Head of caudate nucleus (tissue), 42 donors: ENCODE data around the gene ENO2.
"Not testable (repeated sequence)": the region's sequence is repeated elsewhere in the genome, so short reads cannot be mapped to it uniquely, and the experiment has no call there.

Experiments
- DNase-seq, 42 donors: peaks; one replicate each; pipeline versions ENCODE4 v3.0.0 to v3.0.0-alpha.2; 2020 to 2021; ENCODE audit warnings: mixed read lengths in 7 of 42
- intact Hi-C: fragments of 100-400 bp; cut with DNase I; formaldehyde crosslinking; loops from one replicate; pipeline ENCODE4 v1.15.0; 2022

The ENO2 gene

GRCh38 chr12:6883683-6884082, 30.7 kb upstream of the ENO2 start:
- DNase-seq, result no peak
- intact Hi-C loops, result no loop called here

- intact Hi-C loops, result no loop called here
- no peak for DNase-seq
Observed at GRCh38 chr12:6884539-6884938, 29.8 kb upstream of the ENO2 start.

- DNase-seq, intact Hi-C loops: not testable (repeated sequence)
Observed at GRCh38 chr12:6886206-6886999, 28.0 kb upstream of the ENO2 start.

- DNase-seq, result no peak
- intact Hi-C loops, result no loop called here
Observed at GRCh38 chr12:6887460-6887859, 26.9 kb upstream of the ENO2 start.

- DNase-seq, result no peak
- intact Hi-C loops, result no loop called here
Observed at GRCh38 chr12:6888360-6888759, 26.0 kb upstream of the ENO2 start.

GRCh38 chr12:6888794-6889193, 25.6 kb upstream of the ENO2 start:
- intact Hi-C loops, result not testable (repeated sequence)

GRCh38 chr12:6889775-6890573, 24.4 kb upstream of the ENO2 start:
- intact Hi-C loops, result loop anchor here (2.0 kb wide), 2 partner anchors 17 to 37 kb away; partner anchors contain the start of genes SPSB2 and USP5
- DNase-seq, result not testable (repeated sequence)

More at GRCh38 chr12:6888794-6889193, 25.6 kb upstream of the ENO2 start:
- DNase-seq, result not testable (repeated sequence)

- DNase-seq, result peak; percentile 96 to 100 (median 99)
Observed at GRCh38 chr12:6890789-6891645, 23.4 kb upstream of the ENO2 start.

GRCh38 chr12:6891646-6892001, 22.8 kb upstream of the ENO2 start:
- intact Hi-C loops, result loop anchor here (2.0 kb wide), 2 partner anchors 19 to 39 kb away; partner anchors contain the start of genes SPSB2 and USP5
- DNase-seq, result no peak

More at GRCh38 chr12:6890789-6891645, 23.4 kb upstream of the ENO2 start:
- intact Hi-C loops, result loop anchor here (2.0 kb wide), 2 partner anchors 18 to 38 kb away; partner anchors contain the start of genes SPSB2 and USP5

GRCh38 chr12:6892683-6893082, 21.7 kb upstream of the ENO2 start:
- DNase-seq, intact Hi-C loops: not testable (repeated sequence)

GRCh38 chr12:6894321-6894720, 20.1 kb upstream of the ENO2 start:
- intact Hi-C loops, result no loop called here
- DNase-seq, result no peak

GRCh38 chr12:6896846-6897435, 17.4 kb upstream of the ENO2 start:
- intact Hi-C loops, result no loop called here
- no peak for DNase-seq

GRCh38 chr12:6899427-6899826, 15.0 kb upstream of the ENO2 start:
- intact Hi-C loops, result no loop called here
- no peak for DNase-seq

GRCh38 chr12:6899837-6900519, 14.4 kb upstream of the ENO2 start:
- DNase-seq, result peak in 37 of 42 donors; percentile 23 to 84 (median 54)
- intact Hi-C loops, result no loop called here

- intact Hi-C loops, result no loop called here
- no peak for DNase-seq
Observed at GRCh38 chr12:6902448-6902847, 11.9 kb upstream of the ENO2 start.

GRCh38 chr12:6903722-6904121, 10.7 kb upstream of the ENO2 start:
- no peak for DNase-seq
- intact Hi-C loops, result no loop called here

- intact Hi-C loops, result no loop called here
Observed at GRCh38 chr12:6904280-6905276, 9.8 kb upstream of the ENO2 start, which contains the start of gene LRRC23. TSS of gene LRRC23 (plus strand) at chr12:6904822. CDS start at chr12:6905634, 812 bp downstream.

More at GRCh38 chr12:6904280-6905276, 9.8 kb upstream of the ENO2 start, which contains the start of gene LRRC23:
- peak; percentile 97 to 100 (median 99) for DNase-seq
